Thyroid gland (tissue), 4 donors: ENCODE measurements around the gene DRC3. TPM values are rescaled to one million over a fixed set of nuclear protein-coding genes. Genes with fewer than 3 reads are reported as not detected.
A peak's percentile ranks its signal among the peaks of the same experiment; 100 is the strongest.

Source experiments
- DNase-seq, 2 donors: peaks; one replicate each; pipeline ENCODE4 v3.0.0-alpha.2; 2019
- H3K27ac ChIP-seq, 3 donors: fragments of 200-600 bp; sonication (generic); 1 replicate in 2 of 3; 2 replicates in 1 of 3; pipeline ENCODE4 v1.5.1; 2016 to 2019; ENCODE audit warnings: mild to moderate bottlenecking in 1 of 3, moderate library complexity in 1 of 3
- H3K27me3 ChIP-seq: fragments of 200-600 bp; sonication (generic); one replicate; pipeline ENCODE4 v1.5.1; 2019
- H3K36me3 ChIP-seq, 2 donors: fragments of 200-600 bp; sonication (generic); one replicate each; pipeline ENCODE4 v1.5.1; 2016 to 2019
- H3K4me1 ChIP-seq, 2 donors: fragments of 200-600 bp; sonication (generic); one replicate each; pipeline ENCODE4 v1.5.1; 2017 to 2019
- H3K4me3 ChIP-seq, 3 donors: fragments of 200-600 bp; sonication (generic); replicated peaks in 1 of 3; 1 replicate in 2 of 3; 2 replicates in 1 of 3; pipeline ENCODE4 v1.5.1; 2016; ENCODE audit warnings: mild to moderate bottlenecking in 1 of 3
- H3K9me3 ChIP-seq: fragments of 200-600 bp; sonication (generic); one replicate; pipeline ENCODE4 v1.5.1; 2017
- CTCF ChIP-seq, 6 experiments: fragments of 200-600 bp in 3 of 6; fragments of 450-650 bp in 3 of 6; sonication (generic) in 3 of 6; IDR thresholded peaks; one replicate each; pipeline ENCODE4 v1.5.1; 2016 to 2019; ENCODE audit warnings: antibody characterized with exemption in 6 of 6, mild to moderate bottlenecking in 2 of 6, inconsistent platforms in 1 of 6, moderate library complexity in 1 of 6
- POLR2A ChIP-seq, 2 donors: fragments of 450-650 bp; IDR thresholded peaks; one replicate each; pipeline ENCODE4 v1.6.1; 2017; ENCODE audit warnings: antibody characterized with exemption in 2 of 2, mild to moderate bottlenecking in 2 of 2, moderate library complexity in 1 of 2
- WGBS, 2 donors: methylation state at CpG; one replicate each; pipeline ENCODE4 v1.1.5; 2017; 5-methylcytosine and 5-hydroxymethylcytosine counted together
- intact Hi-C: fragments of 100-400 bp; cut with DNase I; formaldehyde crosslinking; loops from one replicate; pipeline ENCODE4 v1.15.1; 2023
- total RNA-seq, 4 donors: library from RNA; depleted of rRNA; stranded (reverse); fragments of >200 nt; gene quantifications; one replicate each; pipeline ENCODE4 v1.2.3, GENCODE V29; 2016

Gene DRC3
- total RNA-seq, 4 donors from 2014 or later, result 18.5 to 28.7 (median 23.4) TPM

- Histone ChIP-seq H3K36me3 (no peaks in the 10 kb centered on the region), H3K4me3 (no peak overlapping the region), H3K9me3 (no peaks in the 10 kb centered on the region), H3K4me1 (peaks cover 66 to 80% of the 10 kb centered on the region in 2 donors), H3K27ac (peak overlapping the region; percentile 72 to 77 (median 73)), H3K27me3 (no peaks in the 10 kb centered on the region)
- 30 to 40% methylated on average over 5 of the region's 5 CpGs for WGBS, 2 donors
- no peak for TF ChIP-seq POLR2A (IDR thresholded peaks at IDR 0.05)
- no peak for TF ChIP-seq CTCF (IDR thresholded peaks at IDR 0.05)
- DNase-seq, result no peak
- intact Hi-C loops, result no loop called here
These were observed 31.6 kb upstream of the DRC3 start for GRCh38 chr17:17941015-17941414.

- intact Hi-C loops, result no loop called here
- no peaks in the 10 kb centered on the region for H3K27me3 ChIP-seq
- peak overlapping the region; percentile 36 to 77 (median 72) for H3K27ac ChIP-seq
- no peaks in the 10 kb centered on the region for H3K9me3 ChIP-seq
- no peak for DNase-seq
- no peak overlapping the region for H3K4me3 ChIP-seq
- H3K36me3 ChIP-seq, result no peaks in the 10 kb centered on the region
- TF ChIP-seq POLR2A (IDR thresholded peaks at IDR 0.05), result no peak
- no peak for TF ChIP-seq CTCF (IDR thresholded peaks at IDR 0.05)
- peaks cover 56 to 74% of the 10 kb centered on the region in 2 donors for H3K4me1 ChIP-seq
These were observed 29.8 kb upstream of the DRC3 start for GRCh38 chr17:17942846-17943245.

GRCh38 chr17:17943281-17943984 is 29.2 kb upstream of the DRC3 start:
- no peak for DNase-seq
- WGBS, 2 donors, result 60 to 69% methylated on average over 3 of the region's 3 CpGs
- no peaks in the 10 kb centered on the region for H3K27me3 ChIP-seq
- H3K36me3 ChIP-seq, result no peaks in the 10 kb centered on the region
- no peak overlapping the region for H3K4me3 ChIP-seq
- intact Hi-C loops, result no loop called here
- no peaks in the 10 kb centered on the region for H3K9me3 ChIP-seq
- TF ChIP-seq POLR2A (IDR thresholded peaks at IDR 0.05) (no peak), CTCF (IDR thresholded peaks at IDR 0.05) (peak in 1 of 6 experiments; percentile 6)
- H3K27ac ChIP-seq, result peak overlapping the region; percentile 21 to 59 (median 36)
- H3K4me1 ChIP-seq, result peaks cover 55 to 74% of the 10 kb centered on the region in 2 donors

GRCh38 chr17:17944242-17944641 is 28.4 kb upstream of the DRC3 start:
- Histone ChIP-seq H3K27me3 (no peaks in the 10 kb centered on the region), H3K4me3 (no peak overlapping the region), H3K9me3 (no peaks in the 10 kb centered on the region), H3K36me3 (no peaks in the 10 kb centered on the region), H3K27ac (no peak overlapping the region), H3K4me1 (peaks cover 51 to 72% of the 10 kb centered on the region in 2 donors)
- DNase-seq, result no peak
- TF ChIP-seq CTCF (IDR thresholded peaks at IDR 0.05) (no peak), POLR2A (IDR thresholded peaks at IDR 0.05) (no peak)
- WGBS, 2 donors, result 87 to 92% methylated on average over 6 to 7 of the region's 7 CpGs
- intact Hi-C loops, result no loop called here

GRCh38 chr17:17944743-17945142 is 27.9 kb upstream of the DRC3 start:
- 97 to 98% methylated on average over 11 of the region's 11 CpGs for WGBS, 2 donors
- no peaks in the 10 kb centered on the region for H3K9me3 ChIP-seq
- H3K27ac ChIP-seq, result no peak overlapping the region
- DNase-seq, result no peak
- no peaks in the 10 kb centered on the region for H3K36me3 ChIP-seq
- H3K27me3 ChIP-seq, result no peaks in the 10 kb centered on the region
- H3K4me1 ChIP-seq, result peaks cover 51 to 67% of the 10 kb centered on the region in 2 donors
- TF ChIP-seq POLR2A (IDR thresholded peaks at IDR 0.05) (no peak), CTCF (IDR thresholded peaks at IDR 0.05) (no peak)
- intact Hi-C loops, result no loop called here
- H3K4me3 ChIP-seq, result no peak overlapping the region
